GM19025 (cell line): Measurements from ENCODE around the gene SPATS2L.
"Not testable (repeated sequence)": the region's sequence is repeated elsewhere in the genome, so short reads cannot be mapped to it uniquely, and the experiment has no call there.

ENCODE experiments used
- ATAC-seq: cut with Tn5 transposase; IDR thresholded peaks from one replicate; pipeline ENCODE4 v1.9.1; 2021; ENCODE audit warnings: mild to moderate bottlenecking, low read depth, moderate library complexity; ENCODE audit not compliant: unreplicated experiment

SPATS2L gene

GRCh38 chr2:200344202-200344601 lies 37.7 kb downstream of the SPATS2L start:
- ATAC-seq: not testable (repeated sequence)

GRCh38 chr2:200345975-200346374 lies 39.5 kb downstream of the SPATS2L start:
- ATAC-seq: no peak

GRCh38 chr2:200347301-200347700 lies 40.8 kb downstream of the SPATS2L start:
- ATAC-seq: no peak

DNA sequence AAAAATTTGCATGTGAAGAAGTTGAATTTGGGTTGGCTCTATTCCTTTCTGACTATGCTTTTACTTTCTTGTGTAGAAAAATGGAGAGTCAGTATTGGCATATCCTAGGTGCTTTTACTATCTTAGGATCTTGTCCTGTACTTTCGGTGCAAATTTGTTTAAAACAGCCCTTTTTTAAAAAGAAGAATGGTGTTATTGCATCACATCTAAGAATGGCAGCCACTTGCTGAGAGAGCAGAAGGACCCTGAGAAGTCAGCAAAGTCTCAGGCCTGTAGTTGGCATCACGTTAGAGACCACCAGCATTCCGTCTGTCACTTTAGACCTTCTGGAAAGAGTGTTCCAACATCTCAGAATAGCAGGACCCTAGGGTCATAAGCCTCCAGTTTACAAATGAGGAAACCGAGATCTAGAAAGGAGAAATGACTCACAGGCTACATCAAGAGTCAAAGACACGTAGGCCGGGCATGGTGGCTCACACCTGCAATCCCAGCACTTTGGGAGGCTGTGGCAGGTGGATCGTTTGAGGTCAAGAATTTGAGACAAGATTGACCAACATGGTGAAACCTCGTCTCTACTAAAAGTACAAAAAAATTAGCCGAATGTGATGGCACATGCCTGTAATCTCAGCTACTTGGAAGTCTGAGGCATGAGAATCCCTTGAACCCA lies 42.5 kb downstream of the SPATS2L start:
- no peak for ATAC-seq

DNA sequence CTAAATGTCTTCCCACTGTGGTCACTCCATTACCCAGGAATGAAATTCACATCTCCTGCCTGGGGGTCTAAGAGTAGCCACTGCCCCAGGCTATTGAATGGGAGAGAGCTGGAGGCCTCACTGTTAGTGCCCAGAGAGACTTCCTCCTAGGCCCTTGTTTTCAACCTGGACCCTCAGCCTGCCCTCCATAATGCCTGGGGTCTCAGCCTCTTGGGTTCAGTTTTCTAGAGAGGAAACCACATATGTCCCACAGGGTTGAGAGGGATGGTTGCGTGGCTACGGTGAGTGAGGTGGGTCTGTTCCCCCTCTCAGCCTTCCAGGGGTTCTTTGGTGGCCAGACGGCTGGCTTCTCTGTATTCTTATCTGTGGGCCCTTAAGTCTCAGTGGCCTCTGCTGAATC lies 43.4 kb downstream of the SPATS2L start:
- no peak for ATAC-seq

GRCh38 chr2:200350850-200351285 lies 44.4 kb downstream of the SPATS2L start:
- ATAC-seq: no peak

DNA sequence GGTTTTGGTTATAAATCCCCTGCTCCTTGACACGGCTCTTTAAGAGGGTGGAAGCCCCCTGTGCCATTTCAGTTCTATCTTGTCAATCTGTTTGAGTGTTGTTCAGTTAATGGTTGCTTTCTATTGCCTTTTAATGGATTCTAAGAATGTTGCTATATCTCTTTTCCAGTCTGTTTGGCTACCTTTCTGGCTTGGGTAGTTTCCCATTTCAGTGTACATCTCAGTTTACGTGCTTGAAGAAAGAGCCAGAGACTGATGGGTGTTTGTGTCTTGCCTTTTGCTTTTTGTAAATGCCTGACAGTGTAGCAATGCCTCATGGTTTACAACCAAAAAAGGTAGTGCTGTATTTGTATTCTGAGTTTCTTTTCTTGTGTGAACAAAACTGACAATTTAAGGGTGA lies 45.3 kb downstream of the SPATS2L start:
- no peak for ATAC-seq

- ATAC-seq: no peak
Measured at GRCh38 chr2:200352636-200353035, 46.1 kb downstream of the SPATS2L start.

DNA sequence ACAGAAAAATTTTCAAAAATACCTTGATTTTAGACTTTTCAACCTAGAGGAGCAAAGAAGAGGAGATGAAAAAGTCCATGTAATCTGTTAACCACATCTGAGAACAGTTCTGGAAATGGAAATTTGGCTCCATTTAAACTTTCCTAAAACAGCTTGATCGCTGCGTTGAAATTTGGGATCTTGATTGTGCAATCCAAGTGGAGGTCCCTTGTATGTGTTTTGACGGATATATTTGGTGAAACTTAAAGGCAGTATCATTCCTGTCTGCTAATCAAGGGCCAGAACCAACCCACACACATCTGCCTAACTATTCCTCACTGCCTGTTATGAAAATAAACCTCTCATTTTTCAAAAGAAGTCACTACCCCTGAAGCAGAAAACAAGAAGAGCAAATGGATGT lies 46.6 kb downstream of the SPATS2L start:
- ATAC-seq: no peak

DNA sequence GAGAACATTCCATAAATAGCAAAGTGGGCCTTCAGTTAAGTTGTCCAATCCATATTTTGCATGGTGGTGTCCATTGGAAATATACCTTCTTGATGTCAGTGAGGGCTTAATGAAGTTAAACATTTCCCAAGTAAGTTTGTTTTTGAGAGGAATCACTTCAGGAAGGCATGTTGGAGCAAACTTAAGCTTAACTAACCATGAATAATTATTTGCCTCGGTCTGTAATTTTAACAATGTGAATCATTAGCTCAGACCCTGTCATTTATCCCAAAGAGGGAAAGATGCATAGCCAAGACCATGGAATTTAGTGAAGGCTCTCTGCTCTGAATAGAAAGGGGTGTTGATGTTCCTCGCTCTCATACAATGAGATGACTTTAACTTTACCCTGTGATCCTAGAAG lies 47.4 kb downstream of the SPATS2L start:
- no peak for ATAC-seq

DNA sequence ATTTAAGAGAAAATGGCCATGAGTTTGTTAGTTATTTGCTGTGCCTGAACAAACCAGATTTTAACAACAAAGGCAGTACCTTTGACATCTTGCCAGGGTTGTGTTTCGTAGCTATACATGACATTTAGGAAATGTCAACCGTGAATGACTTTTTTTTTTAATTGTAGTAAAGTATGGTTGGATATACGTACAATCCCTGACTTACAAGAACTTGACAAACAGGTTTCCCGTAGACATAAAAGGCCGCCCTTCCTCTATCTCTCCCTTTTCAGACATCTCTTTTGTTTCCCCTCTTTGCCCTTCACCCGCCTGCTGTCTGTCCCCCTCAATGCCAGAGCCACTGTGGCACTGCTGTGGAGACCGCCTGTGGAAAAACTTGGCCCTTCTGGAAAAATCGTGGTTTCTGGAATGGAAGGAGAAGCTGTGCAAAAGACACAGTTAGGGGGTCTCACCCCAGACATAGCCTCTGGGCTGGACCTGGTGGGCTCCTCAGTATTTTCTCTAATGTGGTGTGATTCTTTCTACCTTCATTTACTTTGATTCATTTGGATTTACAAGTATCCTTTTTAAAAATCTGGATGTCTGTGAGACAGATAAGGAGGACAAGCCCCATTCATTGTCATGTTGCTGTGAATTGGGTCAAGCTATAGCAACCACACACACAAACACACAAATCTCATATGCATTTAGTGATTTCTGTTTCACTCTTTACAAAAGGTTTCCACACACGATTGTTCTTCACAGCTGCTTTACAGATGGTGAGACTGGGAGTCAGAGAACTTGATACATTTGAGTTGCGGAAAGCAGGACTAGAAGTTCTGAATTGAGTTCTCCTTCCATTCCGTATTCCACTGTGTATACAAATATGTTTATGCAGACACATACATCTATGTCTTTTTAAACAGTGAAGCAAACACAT lies 48.6 kb downstream of the SPATS2L start:
- ATAC-seq: no peak

- no peak for ATAC-seq
Measured at GRCh38 chr2:200356321-200356720, 49.8 kb downstream of the SPATS2L start.

DNA sequence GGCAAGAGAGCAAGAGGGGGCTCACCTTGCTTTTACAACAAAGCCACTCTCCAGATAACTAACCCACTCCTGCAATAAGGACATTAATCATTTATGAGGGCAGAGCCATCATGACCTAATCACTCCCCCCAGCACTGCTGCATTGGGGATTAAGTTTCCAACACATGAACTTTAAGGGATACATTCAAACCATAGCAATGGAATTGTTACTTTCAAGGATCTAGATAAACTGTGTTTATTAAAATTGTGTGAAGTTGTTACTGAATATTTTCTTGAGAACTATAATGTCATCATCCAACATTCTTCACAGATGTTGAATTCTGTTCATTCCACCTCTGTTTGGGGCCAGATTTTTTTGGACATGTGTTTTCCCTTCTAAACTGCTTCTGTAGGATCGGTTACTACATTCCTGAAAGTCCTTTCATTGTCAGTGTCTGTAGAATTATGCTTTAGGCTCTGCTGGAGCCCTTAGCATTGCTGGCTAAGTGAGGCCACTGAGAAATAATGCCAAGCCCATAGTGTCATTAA lies 50.4 kb downstream of the SPATS2L start:
- no peak for ATAC-seq

DNA sequence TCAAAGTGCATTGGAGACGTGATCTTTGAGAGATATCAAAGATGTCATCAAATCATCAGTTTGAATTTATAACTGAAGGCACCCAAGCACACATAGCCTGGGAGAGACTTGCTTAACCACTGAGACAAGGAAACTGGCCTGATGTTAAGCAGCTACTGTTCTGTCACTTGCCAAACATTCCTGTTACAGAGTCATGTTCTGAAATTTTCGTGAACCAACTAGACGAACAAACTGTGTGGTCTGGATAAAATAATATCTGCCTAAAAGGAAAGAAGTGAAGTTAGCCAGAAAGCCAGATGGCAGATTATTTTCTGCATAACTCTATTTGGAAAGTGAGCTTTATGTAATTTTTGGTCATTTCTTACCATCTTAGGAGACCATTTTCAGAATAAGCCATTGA lies 51.4 kb downstream of the SPATS2L start:
- ATAC-seq: no peak

DNA sequence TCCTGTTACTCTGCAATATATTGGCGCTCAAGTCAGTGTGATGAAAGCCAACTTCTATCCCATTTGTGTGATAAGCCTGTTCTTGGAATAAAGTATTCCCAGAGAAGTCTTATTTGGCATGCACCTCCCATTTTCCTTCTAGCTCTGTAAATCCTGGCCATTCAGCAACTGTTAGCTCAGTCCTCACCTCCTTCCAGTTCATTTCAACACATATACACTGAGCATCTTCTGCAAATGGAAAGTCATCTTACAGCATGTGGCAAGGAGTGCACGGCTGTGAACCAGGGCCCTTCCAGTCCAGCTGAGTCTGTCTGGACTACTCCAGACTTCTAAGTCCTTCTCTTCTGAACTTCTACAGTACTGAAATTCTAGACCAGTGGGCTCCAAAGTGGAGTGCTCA lies 53.1 kb downstream of the SPATS2L start:
- ATAC-seq: no peak

GRCh38 chr2:200360364-200360763 lies 53.9 kb downstream of the SPATS2L start:
- no peak for ATAC-seq

GRCh38 chr2:200362202-200362917 lies 55.9 kb downstream of the SPATS2L start:
- no peak for ATAC-seq

GRCh38 chr2:200363279-200363678 lies 56.8 kb downstream of the SPATS2L start:
- ATAC-seq: no peak

DNA sequence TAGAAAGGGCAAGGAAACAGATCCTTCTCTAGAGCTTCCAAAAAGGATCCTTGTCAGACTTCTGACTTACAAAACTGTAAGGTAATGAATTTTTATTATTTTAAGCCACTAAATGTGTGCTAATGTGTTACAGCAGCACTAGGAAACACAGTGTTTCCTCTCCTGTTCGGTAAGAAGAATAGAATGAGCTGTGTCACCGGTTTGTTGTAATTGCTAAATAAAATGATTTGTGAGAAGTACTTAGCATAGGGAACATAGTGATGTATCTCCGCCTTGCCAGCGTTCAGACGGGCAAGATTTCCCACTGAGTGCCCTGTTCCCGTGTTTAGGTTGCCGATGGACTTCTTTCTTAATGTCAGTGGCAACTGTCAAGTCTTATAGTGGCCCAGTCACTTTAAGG lies 57.6 kb downstream of the SPATS2L start:
- ATAC-seq: no peak

GRCh38 chr2:200364620-200365019 lies 58.1 kb downstream of the SPATS2L start:
- no peak for ATAC-seq

- ATAC-seq: no peak
Measured at GRCh38 chr2:200365209-200365608, 58.7 kb downstream of the SPATS2L start.
